Fibroblast of the aortic adventitia (primary cell): ENCODE measurements around the gene IL36RN. TPM values are rescaled to one million over a fixed set of nuclear protein-coding genes. Genes with fewer than 3 reads are reported as not detected.

Experiments
- DNase-seq: peaks from one replicate; pipeline ENCODE4 v3.0.0-alpha.2; 2010; ENCODE audit warnings: low read depth
- H3K4me3 ChIP-seq: 2 replicates; pipeline ENCODE4 v1.5.1; 2011; ENCODE audit warnings: low read depth, mild to moderate bottlenecking, control low read depth, low read length, moderate library complexity
- total RNA-seq: library from RNA; depleted of rRNA; stranded (reverse); fragments of >200 nt; gene quantifications from 2 replicates; pipeline ENCODE4 v1.2.3, GENCODE V29; 2012; ENCODE audit warnings: low replicate concordance
- TF ChIP-seq, protein P1 (sequence below): IDR thresholded peaks from 2 replicates; pipeline ENCODE4 v1.5.1; 2011; ENCODE audit warnings: mild to moderate bottlenecking, low read length, control low read depth, inconsistent platforms; ENCODE audit not compliant: insufficient read depth

IL36RN gene
- total RNA-seq, 1 donor = not detected

- no peak for DNase-seq
- H3K4me3 ChIP-seq = no peak overlapping the region
- TF ChIP-seq, protein P1, sequence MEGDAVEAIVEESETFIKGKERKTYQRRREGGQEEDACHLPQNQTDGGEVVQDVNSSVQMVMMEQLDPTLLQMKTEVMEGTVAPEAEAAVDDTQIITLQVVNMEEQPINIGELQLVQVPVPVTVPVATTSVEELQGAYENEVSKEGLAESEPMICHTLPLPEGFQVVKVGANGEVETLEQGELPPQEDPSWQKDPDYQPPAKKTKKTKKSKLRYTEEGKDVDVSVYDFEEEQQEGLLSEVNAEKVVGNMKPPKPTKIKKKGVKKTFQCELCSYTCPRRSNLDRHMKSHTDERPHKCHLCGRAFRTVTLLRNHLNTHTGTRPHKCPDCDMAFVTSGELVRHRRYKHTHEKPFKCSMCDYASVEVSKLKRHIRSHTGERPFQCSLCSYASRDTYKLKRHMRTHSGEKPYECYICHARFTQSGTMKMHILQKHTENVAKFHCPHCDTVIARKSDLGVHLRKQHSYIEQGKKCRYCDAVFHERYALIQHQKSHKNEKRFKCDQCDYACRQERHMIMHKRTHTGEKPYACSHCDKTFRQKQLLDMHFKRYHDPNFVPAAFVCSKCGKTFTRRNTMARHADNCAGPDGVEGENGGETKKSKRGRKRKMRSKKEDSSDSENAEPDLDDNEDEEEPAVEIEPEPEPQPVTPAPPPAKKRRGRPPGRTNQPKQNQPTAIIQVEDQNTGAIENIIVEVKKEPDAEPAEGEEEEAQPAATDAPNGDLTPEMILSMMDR = no peak
Observed at GRCh38 chr2:113061896-113062770, 3.1 kb downstream of the IL36RN start.

DNA sequence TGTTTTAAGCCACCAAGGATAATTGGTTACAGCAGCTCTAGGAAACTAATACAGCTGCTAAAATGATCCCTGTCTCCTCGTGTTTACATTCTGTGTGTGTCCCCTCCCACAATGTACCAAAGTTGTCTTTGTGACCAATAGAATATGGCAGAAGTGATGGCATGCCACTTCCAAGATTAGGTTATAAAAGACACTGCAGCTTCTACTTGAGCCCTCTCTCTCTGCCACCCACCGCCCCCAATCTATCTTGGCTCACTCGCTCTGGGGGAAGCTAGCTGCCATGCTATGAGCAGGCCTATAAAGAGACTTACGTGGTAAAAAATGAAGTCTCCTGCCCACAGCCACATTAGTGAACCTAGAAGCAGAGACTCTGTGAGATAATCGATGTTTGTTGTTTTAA is 5.3 kb downstream of the IL36RN start:
- DNase-seq = no peak
- TF ChIP-seq, protein P1 = no peak
- H3K4me3 ChIP-seq = no peak overlapping the region

GRCh38 chr2:113064898-113065297 is 5.9 kb downstream of the IL36RN start:
- DNase-seq = no peak
- TF ChIP-seq, protein P1 = no peak
- no peak overlapping the region for H3K4me3 ChIP-seq

- TF ChIP-seq, protein P1 = no peak
- H3K4me3 ChIP-seq = no peak within 1 kb of the TSS
- DNase-seq = no peak
Observed at GRCh38 chr2:113067681-113068080, 8.7 kb downstream of the IL36RN start, which contains the start of gene IL1F10. Gene IL1F10 (plus strand): TSS chr2:113067970. CDS start chr2:113072739, 4,769 bp downstream.

DNA sequence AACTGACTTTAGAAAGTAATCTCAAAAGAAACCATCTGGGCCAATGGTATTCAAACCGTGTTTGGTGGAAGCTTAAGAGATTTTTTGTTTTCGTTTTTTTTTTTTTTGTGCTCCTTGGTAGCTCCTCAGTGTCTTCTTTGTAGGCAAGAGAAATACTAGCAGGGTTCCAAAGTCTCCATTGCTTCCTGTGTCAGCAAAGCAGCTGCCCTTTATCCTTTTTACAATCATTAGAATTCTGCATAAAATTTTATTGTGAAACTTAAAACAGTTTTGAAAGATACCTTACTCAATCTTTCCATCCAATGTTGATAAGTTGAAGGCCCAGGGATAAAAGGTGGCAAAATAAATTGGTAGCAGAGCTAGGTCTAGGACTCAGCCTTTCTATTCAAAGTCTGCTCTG is 9.3 kb downstream of the IL36RN start:
- no peak for DNase-seq
- TF ChIP-seq, protein P1 = no peak
- no peak overlapping the region for H3K4me3 ChIP-seq

DNA sequence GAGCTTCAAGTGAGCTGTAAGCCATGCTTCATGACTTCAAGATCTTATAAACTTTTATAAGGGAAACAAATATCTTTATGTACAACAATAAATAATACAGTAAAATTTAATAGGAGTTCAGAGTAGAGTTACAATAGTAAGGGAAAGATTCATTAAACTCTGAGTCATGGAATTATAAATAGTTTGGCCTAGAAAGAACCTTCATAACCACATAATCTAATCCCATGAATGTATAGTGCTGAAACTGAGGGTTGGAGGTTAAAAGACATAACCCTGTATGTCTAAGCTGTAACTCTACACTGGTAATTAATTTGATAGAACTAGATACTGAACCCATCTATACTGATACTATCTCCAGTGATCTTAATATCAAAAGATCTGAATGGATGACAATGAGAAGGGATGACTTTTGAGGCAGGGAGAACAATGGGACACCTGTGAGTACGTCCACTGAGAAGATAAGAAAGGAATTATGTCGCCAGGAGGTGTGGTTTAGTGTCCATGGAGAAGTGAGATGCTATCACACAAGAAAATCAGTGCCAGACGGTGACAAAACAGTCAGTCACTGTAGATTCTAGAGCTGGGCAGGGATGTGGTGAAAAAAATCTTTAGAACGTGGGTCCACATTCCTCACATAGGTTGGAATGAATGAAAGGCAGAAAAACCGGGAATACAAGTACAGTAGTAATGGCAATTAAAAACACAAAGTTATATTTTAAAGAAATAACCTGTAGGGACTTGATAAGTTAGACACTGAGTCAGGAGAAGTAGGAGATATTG is 9.9 kb downstream of the IL36RN start:
- peak; percentile 21 for DNase-seq
- H3K4me3 ChIP-seq = no peak overlapping the region
- TF ChIP-seq, protein P1 = no peak
